ENCODE results near the gene CHRNB4. TPM values are rescaled to one million over a fixed set of nuclear protein-coding genes. Genes with fewer than 3 reads are reported as not detected.
A peak's percentile ranks its signal among the peaks of the same experiment; 100 is the strongest.

Gene CHRNB4
- total and polyA plus RNA-seq, 2 of the 8 experiments (the other 6 are each of a cell fraction or from before 2014, with no cell fraction given): 2.4 to 4.5 TPM

- H2BK120ac ChIP-seq (replicated peaks; ENCODE audit: low read depth, low read length): no peak overlapping the region
- H4K20me1 ChIP-seq (replicated peaks in 1 of 2; ENCODE audit: control insufficient read depth in 1 of 2, insufficient read depth in 2 of 2, low read length in 2 of 2): no peaks in the 10 kb centered on the region
- H3K14ac ChIP-seq (ENCODE audit: insufficient read length): no peak overlapping the region
- no peak overlapping the region for H3K23ac ChIP-seq (ENCODE audit: insufficient read length)
- no peaks in the 10 kb centered on the region for H3K36me3 ChIP-seq (ENCODE audit: control insufficient read depth in 2 of 4, insufficient read depth in 4 of 4, low read length in 3 of 4)
- no peak for FAIRE-seq
- no peak overlapping the region for H4K5ac ChIP-seq (ENCODE audit: insufficient read length, low read depth, low read length)
- no peak overlapping the region for H3K4ac ChIP-seq (replicated peaks; ENCODE audit: insufficient read length, low read depth, low read length)
- no peak overlapping the region for H3K4me3 ChIP-seq (ENCODE audit: extremely low read depth in 1 of 4, insufficient read depth in 2 of 4, low read depth in 3 of 4, low read length in 4 of 4)
- peaks cover 0 to 10% (median 2%) of the 10 kb centered on the region in 4 experiments; a peak in 6 of 7 replicates for H3K4me1 ChIP-seq (replicated peaks in 1 of 4; ENCODE audit: control insufficient read depth in 3 of 4, insufficient read depth in 4 of 4, low read length in 3 of 4)
- WGBS, 2 experiments (ENCODE audit: extremely low coverage in 1 of 2, insufficient coverage in 1 of 2, insufficient read length in 1 of 2, insufficient replicate concordance in 2 of 2, low coverage in 1 of 2, low lambda C conversion rate in 2 of 2, missing lambda C conversion rate in 1 of 2): 79% methylated on average over 10 of the region's 10 CpGs; no CpG with 5 or more reads in 1 of the 2 experiments
- H3K4me2 ChIP-seq (ENCODE audit: insufficient read depth in 1 of 2, low read depth in 2 of 2, low read length in 2 of 2): no peak overlapping the region; a peak in 1 of 4 replicates
- H2BK20ac ChIP-seq (ENCODE audit: low read length): no peak overlapping the region
- peaks cover 6 to 39% (median 35%) of the 10 kb centered on the region in 4 experiments for H3K27me3 ChIP-seq (replicated peaks in 1 of 4; ENCODE audit: control insufficient read depth in 3 of 4, extremely low read depth in 1 of 4, insufficient read depth in 3 of 4, low read length in 3 of 4)
- no peak overlapping the region for H3K9ac ChIP-seq (replicated peaks in 1 of 4; ENCODE audit: extremely low read depth in 1 of 4, low read depth in 3 of 4, low read length in 3 of 4)
- POLR2A ChIA-PET (ENCODE audit: partially characterized antibody): interaction anchor here (1.5 kb wide), 1 partner anchor 189 kb away, joined by 4 read pairs; the partner anchor contains the start of gene ADAMTS7
- H3K79me2 ChIP-seq (ENCODE audit: control insufficient read depth in 1 of 2, insufficient read depth in 2 of 2, low read length in 2 of 2): no peaks in the 10 kb centered on the region
- no peak overlapping the region for H2BK12ac ChIP-seq (ENCODE audit: low read depth, low read length)
- H3K18ac ChIP-seq (ENCODE audit: extremely low read depth, low read length): no peak overlapping the region
- no peak for TF ChIP-seq POU5F1 (IDR thresholded peaks at IDR 0.05; ENCODE audit: low read depth, low read length)
- no peak for TF ChIP-seq GTF2F1 (IDR thresholded peaks at IDR 0.05; ENCODE audit: borderline replicate concordance, low read depth, low read length)
- TF ChIP-seq ZNF274 (IDR thresholded peaks at IDR 0.05; ENCODE audit: borderline replicate concordance, extremely low read depth, low read length): no peak
- no peak for TF ChIP-seq CEBPB (IDR thresholded peaks at IDR 0.05; ENCODE audit: low read depth, low read length)
- TF ChIP-seq NANOG (IDR thresholded peaks at IDR 0.05; ENCODE audit: insufficient read depth, low read depth, low read length, poor library complexity, severe bottlenecking): no peak
- no peak for TF ChIP-seq E2F6 (IDR thresholded peaks at IDR 0.05)
- TF ChIP-seq SIN3A (conservative IDR thresholded peaks at IDR 0.05 in 1 of 2, IDR thresholded peaks at IDR 0.05 in 1 of 2; ENCODE audit: low read depth in 1 of 2, low read length in 2 of 2): no peak
- no peak for TF ChIP-seq KDM1A (IDR thresholded peaks at IDR 0.05; ENCODE audit: borderline replicate concordance, low read length)
- no peak for TF ChIP-seq TEAD4 (IDR thresholded peaks at IDR 0.05; ENCODE audit: low read depth, low read length)
- no peak for TF ChIP-seq HDAC6 (IDR thresholded peaks at IDR 0.05; ENCODE audit: low read depth, low read length)
- TF ChIP-seq SP1 (IDR thresholded peaks at IDR 0.05; ENCODE audit: low read depth, low read length): no peak
- TF ChIP-seq CREB1 (IDR thresholded peaks at IDR 0.05): no peak
- TF ChIP-seq TCF12 (IDR thresholded peaks at IDR 0.05; ENCODE audit: low read depth, low read length): no peak
- TF ChIP-seq POLR2A (IDR thresholded peaks at IDR 0.05; ENCODE audit: control extremely low read depth in 1 of 2, low read depth in 2 of 2, low read length in 2 of 2): no peak
- no peak overlapping the region for H3K56ac ChIP-seq (replicated peaks; ENCODE audit: insufficient read length, low read depth, low read length)
- peak in 1 of 2 experiments; percentile 41 for DNase-seq (ENCODE audit: low read depth in 1 of 2, low spot score in 2 of 2)
- no peak overlapping the region for H4K8ac ChIP-seq (ENCODE audit: extremely low read depth, insufficient read depth, low read length)
- H2AK5ac ChIP-seq (ENCODE audit: low read depth, low read length): no peak overlapping the region
- no peak overlapping the region for H4K91ac ChIP-seq (replicated peaks; ENCODE audit: insufficient read length, low read length)
- no peak overlapping the region for H2BK5ac ChIP-seq (ENCODE audit: low read depth, low read length)
- no peaks in the 10 kb centered on the region for H3K79me1 ChIP-seq (ENCODE audit: low read depth, low read length)
- peaks cover 14% of the 10 kb centered on the region; the same call in 1 of the 2 replicates for H3K23me2 ChIP-seq (ENCODE audit: low read depth, low read length)
- no peak overlapping the region for H3K27ac ChIP-seq (ENCODE audit: low read depth, low read length)
- H2AFZ ChIP-seq (ENCODE audit: low read length): no peak overlapping the region
- CTCF ChIA-PET (ENCODE audit: partially characterized antibody): interaction anchor here (0.7 to 7.6 kb wide), 10 partner anchors 9 to 146 kb away, joined by 3 to 81 read pairs (median 4); partner anchors contain the start of gene CHRNA5
- H3K9me3 ChIP-seq (ENCODE audit: insufficient read depth in 2 of 2, low read depth in 1 of 2, low read length in 1 of 2): no peaks in the 10 kb centered on the region
- H2BK15ac ChIP-seq (ENCODE audit: low read length): no peak overlapping the region
These were observed 19.1 kb downstream of the CHRNB4 start for GRCh38 chr15:78621810-78622402.
